GM19023 (cell line): ENCODE measurements around the gene KDR.

Experiments
- ATAC-seq: cut with Tn5 transposase; IDR thresholded peaks from one replicate; pipeline ENCODE4 v1.9.1; 2021; ENCODE audit warnings: mild to moderate bottlenecking, moderate library complexity; ENCODE audit not compliant: unreplicated experiment

The KDR gene

GRCh38 chr4:55124322-55125076 is 896 bp downstream of the KDR start:
- ATAC-seq = no peak

- no peak for ATAC-seq
Measured at GRCh38 chr4:55123791-55124190, 1.6 kb downstream of the KDR start.

DNA sequence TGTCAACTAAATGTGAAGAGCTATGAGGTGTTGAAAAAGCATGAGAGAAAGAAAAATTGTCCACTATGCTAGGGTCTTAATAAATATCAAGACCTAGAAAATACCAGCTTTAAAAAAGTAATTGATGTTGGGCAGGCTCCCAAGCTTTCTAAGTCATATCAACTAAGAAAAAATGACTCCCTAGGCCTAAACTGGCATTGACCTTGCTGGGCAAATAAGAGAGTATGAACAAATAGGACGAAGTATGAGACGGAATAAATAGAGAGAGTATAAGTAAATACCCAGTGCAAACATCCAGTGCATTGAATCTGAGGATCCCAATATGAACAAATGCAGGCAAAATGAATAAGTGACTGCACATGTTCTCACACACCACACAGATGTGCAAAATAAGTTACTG is 3.2 kb downstream of the KDR start:
- ATAC-seq = no peak

DNA sequence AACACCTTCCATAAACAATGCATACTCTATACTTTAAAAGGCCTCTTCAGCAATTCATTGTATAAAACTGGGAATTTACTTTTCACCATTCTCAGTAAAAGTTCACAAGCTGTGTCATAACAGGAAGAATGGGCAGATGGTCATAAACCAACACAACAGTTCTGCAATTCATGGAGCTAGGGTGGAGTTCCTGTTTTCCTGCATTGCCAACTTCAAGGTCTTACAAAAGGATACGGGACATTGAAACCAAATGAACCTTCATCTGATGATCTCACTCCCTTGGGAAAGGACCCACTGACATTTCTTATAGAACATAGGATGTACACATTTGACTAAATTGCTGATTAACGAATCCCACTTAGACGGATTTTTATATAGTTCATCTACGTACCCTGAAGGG is 4.1 kb downstream of the KDR start:
- ATAC-seq = no peak

DNA sequence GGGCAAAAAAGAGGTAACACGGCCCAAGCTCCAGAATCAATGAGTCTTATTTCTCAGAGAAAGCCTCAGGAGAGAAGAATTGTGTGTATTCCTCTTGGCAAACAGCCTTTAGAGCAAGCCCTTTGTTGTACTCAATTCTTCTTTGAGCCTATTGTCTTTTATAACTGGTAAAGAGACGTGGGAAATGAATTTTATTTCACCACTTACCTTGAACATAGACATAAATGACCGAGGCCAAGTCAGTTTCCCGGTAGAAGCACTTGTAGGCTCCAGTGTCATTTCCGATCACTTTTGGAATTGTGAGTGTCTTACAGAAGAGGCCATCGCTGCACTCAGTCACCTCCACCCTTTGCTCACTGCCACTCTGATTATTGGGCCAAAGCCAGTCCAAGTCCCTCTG is 7.0 kb downstream of the KDR start:
- no peak for ATAC-seq

DNA sequence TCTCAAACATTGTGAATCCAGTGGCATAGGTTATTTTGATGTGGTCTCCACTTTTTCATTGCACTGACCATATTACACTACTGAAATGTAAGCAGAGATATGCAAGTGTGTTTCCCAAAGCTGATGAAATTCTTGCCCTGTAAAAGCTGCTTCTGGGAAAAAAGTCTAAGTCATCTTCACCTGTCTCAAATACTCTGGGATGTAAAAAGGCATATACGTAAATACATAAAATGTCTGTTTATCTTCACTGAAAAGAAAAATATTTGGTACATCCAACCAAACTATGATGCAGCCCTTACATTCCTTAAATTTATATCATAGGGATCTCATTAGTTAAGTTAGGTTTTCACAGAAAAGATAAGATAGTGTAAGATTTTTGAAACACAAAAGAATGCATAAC is 7.9 kb downstream of the KDR start:
- ATAC-seq = no peak

- no peak for ATAC-seq
Measured at GRCh38 chr4:55116450-55116849, 8.9 kb downstream of the KDR start.

DNA sequence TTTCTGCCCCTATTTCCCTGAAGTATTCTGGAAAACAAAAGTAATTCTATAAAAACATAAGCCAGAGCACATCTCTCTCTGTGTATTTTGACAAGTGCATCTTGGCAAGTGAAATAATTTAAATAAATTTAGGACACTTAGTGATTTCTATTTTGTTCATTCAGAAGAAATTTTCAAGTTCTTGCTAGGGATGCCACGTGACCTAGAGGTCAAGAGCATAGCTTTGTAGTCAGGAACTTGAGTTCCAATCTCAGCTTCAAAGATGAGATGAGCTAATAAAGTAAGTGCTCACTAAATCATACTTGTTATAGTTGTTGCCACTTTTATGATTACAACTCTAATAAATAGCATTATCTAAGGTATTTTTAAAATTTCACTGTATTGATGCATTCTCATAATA is 13.8 kb downstream of the KDR start:
- no peak for ATAC-seq

GRCh38 chr4:55110131-55110530 is 15.3 kb downstream of the KDR start:
- ATAC-seq = no peak

DNA sequence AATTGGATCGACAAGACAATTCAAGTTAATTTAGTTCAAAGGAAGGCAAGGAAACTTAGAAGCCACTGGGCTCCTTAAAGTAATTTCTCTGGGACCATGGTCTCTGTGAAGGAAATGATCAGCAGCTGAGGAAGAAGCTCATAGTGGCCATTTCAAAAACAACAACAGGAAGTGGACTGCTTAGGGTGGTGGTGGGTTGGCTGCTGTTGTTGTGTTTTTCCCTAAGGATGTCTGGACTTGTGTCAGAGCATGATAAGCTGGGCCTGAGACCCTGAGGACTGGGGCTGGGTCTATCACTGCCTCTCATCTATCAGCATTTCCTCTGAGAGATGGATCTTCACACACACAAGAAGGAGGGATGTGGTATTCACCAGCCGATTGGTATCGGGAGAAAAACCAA is 18.3 kb downstream of the KDR start:
- ATAC-seq = no peak

GRCh38 chr4:55103224-55103623 is 22.2 kb downstream of the KDR start:
- no peak for ATAC-seq

DNA sequence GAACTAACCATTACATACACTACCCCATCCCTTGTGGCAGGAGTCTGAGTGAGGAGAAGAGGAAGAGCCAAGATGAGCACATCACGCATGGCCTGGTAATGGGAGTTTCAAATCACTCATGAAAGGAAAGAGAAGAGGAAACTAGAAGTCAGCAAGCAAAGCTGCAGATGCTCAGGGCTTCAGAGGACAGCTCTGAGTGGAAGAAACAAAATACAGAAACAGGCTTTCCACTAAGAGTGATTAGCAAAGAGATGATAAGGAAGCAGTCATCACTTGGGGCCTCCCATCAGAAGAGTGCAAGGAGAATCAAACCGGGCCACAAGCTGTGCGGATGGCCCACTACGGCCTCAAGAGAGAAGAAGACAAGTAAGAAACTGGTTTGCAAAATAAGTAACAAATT is 25.6 kb downstream of the KDR start:
- ATAC-seq = no peak

DNA sequence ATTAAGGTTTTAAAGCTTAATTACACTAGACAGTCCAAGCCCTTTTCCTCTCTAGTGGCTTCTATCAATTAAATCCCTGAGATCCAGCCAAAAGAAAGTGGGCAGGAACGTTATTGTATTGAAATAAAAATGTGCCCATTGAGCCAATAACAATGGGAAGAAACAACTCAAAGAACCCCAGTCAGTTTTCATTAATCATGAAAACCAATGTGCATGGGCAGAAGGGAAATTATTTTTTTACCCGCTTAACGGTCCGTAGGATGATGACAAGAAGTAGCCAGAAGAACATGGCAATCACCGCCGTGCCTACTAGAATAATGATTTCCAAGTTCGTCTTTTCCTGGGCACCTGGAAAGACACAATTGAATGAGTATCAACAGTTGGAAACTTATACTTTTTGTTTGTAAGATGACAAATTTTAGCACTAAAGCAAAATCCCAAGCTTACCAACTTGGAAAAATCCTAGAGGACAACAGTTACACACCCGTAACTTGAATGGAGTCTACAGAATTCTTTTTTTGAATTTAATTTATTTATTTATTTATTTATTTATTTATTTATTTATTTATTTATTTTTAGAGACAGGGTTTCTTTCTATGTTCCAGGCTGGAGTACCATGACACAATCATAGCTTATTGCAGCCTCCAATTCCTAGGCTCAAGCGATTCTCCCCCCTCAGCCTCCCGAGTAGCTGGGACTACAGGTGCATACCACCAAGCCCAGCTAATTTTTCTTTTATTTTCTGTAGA is 26.8 kb downstream of the KDR start:
- ATAC-seq = no peak

DNA sequence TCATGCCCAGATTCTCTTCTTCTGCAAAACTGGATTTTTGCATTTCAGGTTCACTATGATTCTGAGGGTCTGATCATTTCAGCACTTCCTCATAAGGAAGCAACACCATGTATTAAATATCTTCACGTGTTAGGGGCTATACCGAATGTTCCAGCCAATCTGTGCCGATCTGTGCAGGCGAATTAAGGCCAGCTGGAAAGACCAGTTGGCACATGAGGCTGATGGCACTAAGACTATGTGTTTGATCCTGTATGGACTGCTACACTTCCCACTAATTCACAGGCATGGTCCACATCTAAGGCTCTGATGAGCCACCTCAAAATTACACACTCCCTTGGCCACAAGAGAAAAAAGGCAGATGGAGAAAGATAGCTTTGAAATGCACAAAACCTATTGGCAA is 28.8 kb downstream of the KDR start:
- no peak for ATAC-seq

DNA sequence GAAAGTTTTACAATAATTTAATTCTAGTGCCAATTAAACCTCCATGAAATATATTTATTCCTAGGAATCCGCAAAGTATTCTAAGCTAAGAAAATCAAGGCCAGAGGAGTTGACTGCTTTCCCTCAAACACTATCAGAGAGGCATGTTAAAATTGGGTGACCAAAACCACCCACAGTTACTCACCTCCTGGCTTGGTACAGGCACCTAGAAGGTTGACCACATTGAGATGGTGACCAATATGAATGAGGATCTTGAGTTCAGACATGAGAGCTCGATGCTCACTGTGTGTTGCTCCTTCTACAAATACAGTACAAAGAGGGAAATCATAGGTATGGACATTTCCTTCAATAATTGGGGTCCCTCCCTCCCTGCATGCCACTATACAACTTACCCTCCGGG is 29.4 kb downstream of the KDR start:
- ATAC-seq = no peak

GRCh38 chr4:55092504-55092903 is 32.9 kb downstream of the KDR start:
- ATAC-seq = no peak

DNA sequence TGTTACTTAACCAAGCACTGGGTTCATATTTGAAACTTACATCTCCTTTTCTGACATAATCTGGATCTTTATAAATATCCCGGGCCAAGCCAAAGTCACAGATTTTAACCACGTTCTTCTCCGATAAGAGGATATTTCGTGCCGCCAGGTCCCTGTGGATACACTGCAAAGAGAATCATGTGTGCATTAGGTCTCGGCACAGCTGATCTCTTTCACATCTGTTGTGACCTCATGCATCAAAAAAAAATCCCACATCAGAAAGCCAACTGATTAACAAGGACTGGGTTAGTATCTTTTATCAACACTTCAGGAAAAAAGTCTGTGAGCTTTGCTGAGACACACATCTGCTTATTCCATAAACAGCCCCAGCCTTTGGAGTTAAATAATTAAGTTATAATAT is 35.5 kb downstream of the KDR start:
- no peak for ATAC-seq

DNA sequence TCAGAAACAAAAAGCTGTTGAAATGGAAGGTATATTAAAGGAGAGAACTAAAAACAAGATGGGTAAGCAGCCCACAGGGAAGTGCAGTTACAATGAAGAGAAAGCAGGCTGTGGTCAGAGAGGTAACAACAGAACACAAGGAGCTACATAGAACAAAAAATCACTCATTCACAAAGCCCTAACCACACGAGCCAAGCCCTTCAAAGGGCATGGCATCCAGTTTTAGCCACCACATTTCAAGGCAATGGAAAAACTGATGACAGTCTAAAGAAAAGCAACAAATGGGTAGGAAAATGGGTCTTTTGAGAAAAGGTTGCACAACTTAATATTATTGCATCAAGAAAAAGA is 37.5 kb downstream of the KDR start:
- no peak for ATAC-seq

- ATAC-seq = no peak
Measured at GRCh38 chr4:55087009-55087912, 38.1 kb downstream of the KDR start.

DNA sequence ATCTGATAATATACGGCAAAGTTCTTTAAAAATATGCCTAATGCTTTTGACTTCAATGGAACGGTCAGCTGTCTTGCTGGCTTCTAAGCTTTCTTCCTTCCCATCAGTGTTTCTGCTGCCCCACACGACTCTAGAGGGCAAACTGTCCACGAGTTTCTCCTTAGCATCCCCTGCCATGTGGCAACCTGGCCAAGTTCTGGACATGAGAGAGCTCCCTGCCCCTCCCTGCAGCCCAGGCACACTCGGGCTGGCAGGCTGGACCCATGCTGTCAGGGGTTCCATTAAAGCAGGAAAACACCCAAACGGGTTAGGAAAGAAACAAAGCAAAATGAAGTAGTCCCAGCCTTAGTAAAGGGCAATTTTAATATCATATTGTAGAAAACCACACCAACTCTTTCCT is 38.8 kb downstream of the KDR start:
- no peak for ATAC-seq

- ATAC-seq = no peak
Measured at GRCh38 chr4:55083735-55084134, 41.7 kb downstream of the KDR start.

- ATAC-seq = no peak
Measured at GRCh38 chr4:55082756-55083155, 42.6 kb downstream of the KDR start.
